ENCODE data around the gene SLC17A1. TPM values are rescaled to one million over a fixed set of nuclear protein-coding genes. Genes with fewer than 3 reads are reported as not detected.

Gene SLC17A1
- total RNA-seq, 1 experiment from 2014 or later, result not detected

GRCh38 chr6:25754535-25754934, 77.3 kb downstream of the SLC17A1 start, which contains the start of gene SLC17A4:
Gene SLC17A4 (plus strand): TSS chr6:25754742. CDS start chr6:25761963, 7,221 bp downstream.
- Histone ChIP-seq H3K9me3 (ENCODE audit: low read depth, low read length, poor library complexity, severe bottlenecking) (no peaks in the 10 kb centered on the region), H3K27me3 (replicated peaks; ENCODE audit: insufficient read depth, low read depth, low read length, poor library complexity) (no peaks in the 10 kb centered on the region), H3K27ac (ENCODE audit: low read depth, low read length, poor library complexity, severe bottlenecking) (no peak within 1 kb of the TSS), H3K4me1 (ENCODE audit: insufficient read depth, low read length, poor library complexity, severe bottlenecking) (no peaks in the 10 kb centered on the region), H3K4me3 (ENCODE audit: low read depth, low read length, poor library complexity, severe bottlenecking) (no peak within 1 kb of the TSS), H3K36me3 (ENCODE audit: insufficient read depth, low read length, poor library complexity, severe bottlenecking) (no peaks in the 10 kb centered on the region)
- intact Hi-C loops (cut with micrococcal nuclease; ENCODE audit: unreplicated experiment), result no loop called here
- CTCF ChIA-PET, result no interaction called here
- TF ChIP-seq CTCF (conservative IDR thresholded peaks at IDR 0.05; ENCODE audit: low read depth, low read length), result no peak
- TF ChIP-seq EZH2 (IDR thresholded peaks at IDR 0.05; ENCODE audit: borderline replicate concordance, low read depth, low read length, poor library complexity, severe bottlenecking), result no peak
- POLR2A ChIA-PET (ENCODE audit: low non-redundant PET), result no interaction called here
- no peak for DNase-seq (ENCODE audit: low spot score)
- BruUV-seq (replicated peaks), result no TSS peak

DNA sequence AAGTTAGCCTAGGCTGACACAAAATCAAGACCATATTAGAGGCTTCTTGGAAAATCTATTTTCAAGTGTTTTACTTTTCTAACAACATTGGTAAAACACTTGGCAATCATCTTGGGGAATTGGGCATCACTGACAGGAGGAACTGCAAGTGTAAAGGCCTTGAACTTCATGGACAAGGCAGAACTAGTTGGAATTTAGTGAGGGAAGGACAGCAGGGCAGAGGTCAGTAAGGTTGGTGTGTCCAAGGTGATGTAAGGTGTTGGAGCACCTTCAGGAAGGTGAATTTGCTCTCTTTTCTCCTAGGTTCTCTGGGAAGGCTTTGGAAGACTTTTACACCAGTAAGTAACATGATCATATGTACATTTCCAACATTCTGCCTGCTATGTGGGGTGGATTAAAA, 78.8 kb downstream of the SLC17A1 start:
- no peaks in the 10 kb centered on the region for H3K36me3 ChIP-seq (ENCODE audit: insufficient read depth, low read length, poor library complexity, severe bottlenecking)
- no peaks in the 10 kb centered on the region for H3K27me3 ChIP-seq (replicated peaks; ENCODE audit: insufficient read depth, low read depth, low read length, poor library complexity)
- TF ChIP-seq CTCF (conservative IDR thresholded peaks at IDR 0.05; ENCODE audit: low read depth, low read length) (no peak), EZH2 (IDR thresholded peaks at IDR 0.05; ENCODE audit: borderline replicate concordance, low read depth, low read length, poor library complexity, severe bottlenecking) (no peak)
- POLR2A ChIA-PET (ENCODE audit: low non-redundant PET), result no interaction called here
- no peaks in the 10 kb centered on the region for H3K9me3 ChIP-seq (ENCODE audit: low read depth, low read length, poor library complexity, severe bottlenecking)
- CTCF ChIA-PET, result no interaction called here
- no TSS peak for BruUV-seq (replicated peaks)
- no peak overlapping the region for H3K4me3 ChIP-seq (ENCODE audit: low read depth, low read length, poor library complexity, severe bottlenecking)
- H3K4me1 ChIP-seq (ENCODE audit: insufficient read depth, low read length, poor library complexity, severe bottlenecking), result no peaks in the 10 kb centered on the region
- DNase-seq (ENCODE audit: low spot score), result no peak
- no peak overlapping the region for H3K27ac ChIP-seq (ENCODE audit: low read depth, low read length, poor library complexity, severe bottlenecking)
- intact Hi-C loops (cut with micrococcal nuclease; ENCODE audit: unreplicated experiment), result no loop called here

- intact Hi-C loops (cut with micrococcal nuclease; ENCODE audit: unreplicated experiment), result no loop called here
- Histone ChIP-seq H3K4me3 (ENCODE audit: low read depth, low read length, poor library complexity, severe bottlenecking) (no peak overlapping the region), H3K4me1 (ENCODE audit: insufficient read depth, low read length, poor library complexity, severe bottlenecking) (no peaks in the 10 kb centered on the region), H3K9me3 (ENCODE audit: low read depth, low read length, poor library complexity, severe bottlenecking) (no peaks in the 10 kb centered on the region), H3K27me3 (replicated peaks; ENCODE audit: insufficient read depth, low read depth, low read length, poor library complexity) (no peaks in the 10 kb centered on the region), H3K36me3 (ENCODE audit: insufficient read depth, low read length, poor library complexity, severe bottlenecking) (no peaks in the 10 kb centered on the region), H3K27ac (ENCODE audit: low read depth, low read length, poor library complexity, severe bottlenecking) (no peak overlapping the region)
- CTCF ChIA-PET, result no interaction called here
- POLR2A ChIA-PET (ENCODE audit: low non-redundant PET), result interaction anchor here (0.6 kb wide), 1 partner anchor 1246 kb away, joined by 7 read pairs; no protein-coding TSS in a partner anchor
- no peak for TF ChIP-seq CTCF (conservative IDR thresholded peaks at IDR 0.05; ENCODE audit: low read depth, low read length)
- no peak for TF ChIP-seq EZH2 (IDR thresholded peaks at IDR 0.05; ENCODE audit: borderline replicate concordance, low read depth, low read length, poor library complexity, severe bottlenecking)
- DNase-seq (ENCODE audit: low spot score), result no peak
- BruUV-seq (replicated peaks), result no TSS peak
Measured at GRCh38 chr6:25750906-25751305, 80.9 kb downstream of the SLC17A1 start.
